ENCODE results near the gene RICTOR.
"Not testable (repeated sequence)": the region's sequence is repeated elsewhere in the genome, so short reads cannot be mapped to it uniquely, and the experiment has no call there.

Gene RICTOR

GRCh38 chr5:39049315-39049714 lies 24.9 kb downstream of the RICTOR start:
- no peak overlapping the region for H3K9ac ChIP-seq (ENCODE audit: low read length)
- H3K79me2 ChIP-seq (ENCODE audit: insufficient read depth, low read length) = peaks cover 68% of the 10 kb centered on the region
- H3F3A ChIP-seq (ENCODE audit: insufficient read depth) = peaks cover 6% of the 10 kb centered on the region; the same call in 1 of the 2 replicates

GRCh38 chr5:39040875-39041274 lies 33.3 kb downstream of the RICTOR start:
- no peak overlapping the region for H2AFZ ChIP-seq (ENCODE audit: low read depth, low read length, severe bottlenecking)
- TF ChIP-seq EZH2phosphoT487 (conservative IDR thresholded peaks at IDR 0.05; ENCODE audit: low read length) (no peak), CTCF (IDR thresholded peaks at IDR 0.05; ENCODE audit: insufficient read depth, low read length, poor library complexity, severe bottlenecking) (no peak)
- H3K27ac ChIP-seq (ENCODE audit: low read depth, low read length) = no peak overlapping the region
- peaks cover 42% of the 10 kb centered on the region for H3K79me2 ChIP-seq (ENCODE audit: insufficient read depth, low read length)
- no peak overlapping the region for H3K9ac ChIP-seq (ENCODE audit: low read length)
- peaks cover 6% of the 10 kb centered on the region; the same call in 1 of the 2 replicates for H4K20me1 ChIP-seq (ENCODE audit: low read depth, low read length)
- H3K9me2 ChIP-seq (replicated peaks; ENCODE audit: insufficient read depth, low read length) = no peaks in the 10 kb centered on the region
- H3K4me2 ChIP-seq (ENCODE audit: low read depth, low read length, poor library complexity, severe bottlenecking) = no peak overlapping the region
- peaks cover 6% of the 10 kb centered on the region; the same call in 1 of the 2 replicates for H3F3A ChIP-seq (ENCODE audit: insufficient read depth)
- no peaks in the 10 kb centered on the region for H3K27me3 ChIP-seq (ENCODE audit: low read length)
- no peak overlapping the region for H3K4me3 ChIP-seq (ENCODE audit: insufficient read depth, low read length, poor library complexity, severe bottlenecking)
- H3K36me3 ChIP-seq (ENCODE audit: low read length) = 0 out of 2 replicates have a peak, but pooled peaks cover 5% of the 10 kb centered on the region
- no peaks in the 10 kb centered on the region for H3K9me3 ChIP-seq (ENCODE audit: insufficient read depth, low read length)

More at GRCh38 chr5:39049315-39049714, 24.9 kb downstream of the RICTOR start:
- no peaks in the 10 kb centered on the region for H3K27me3 ChIP-seq (ENCODE audit: low read length)
- H4K20me1 ChIP-seq (ENCODE audit: low read depth, low read length) = peaks cover 13% of the 10 kb centered on the region
- H3K27ac ChIP-seq (ENCODE audit: low read depth, low read length) = no peak overlapping the region
- no peaks in the 10 kb centered on the region for H3K9me2 ChIP-seq (replicated peaks; ENCODE audit: insufficient read depth, low read length)
- H3K9me3 ChIP-seq (ENCODE audit: insufficient read depth, low read length) = no peaks in the 10 kb centered on the region
- H2AFZ ChIP-seq (ENCODE audit: low read depth, low read length, severe bottlenecking) = no peak overlapping the region
- no peaks in the 10 kb centered on the region for H3K36me3 ChIP-seq (ENCODE audit: low read length)
- no peak for TF ChIP-seq CTCF (IDR thresholded peaks at IDR 0.05; ENCODE audit: insufficient read depth, low read length, poor library complexity, severe bottlenecking)
- no peak for TF ChIP-seq EZH2phosphoT487 (conservative IDR thresholded peaks at IDR 0.05; ENCODE audit: low read length)
- no peak overlapping the region for H3K4me3 ChIP-seq (ENCODE audit: insufficient read depth, low read length, poor library complexity, severe bottlenecking)
- H3K4me2 ChIP-seq (ENCODE audit: low read depth, low read length, poor library complexity, severe bottlenecking) = no peak overlapping the region

GRCh38 chr5:39034493-39034892 lies 39.7 kb downstream of the RICTOR start:
- Histone ChIP-seq H4K20me1 (ENCODE audit: low read depth, low read length) (peaks cover 16% of the 10 kb centered on the region; the same call in 1 of the 2 replicates), H3K79me2 (ENCODE audit: insufficient read depth, low read length) (peaks cover 31% of the 10 kb centered on the region)
- H3K27ac ChIP-seq (ENCODE audit: low read depth, low read length); H3K27me3 ChIP-seq (ENCODE audit: low read length); H2AFZ ChIP-seq (ENCODE audit: low read depth, low read length, severe bottlenecking); H3K36me3 ChIP-seq (ENCODE audit: low read length); H3K9me2 ChIP-seq (replicated peaks; ENCODE audit: insufficient read depth, low read length); H3K4me3 ChIP-seq (ENCODE audit: insufficient read depth, low read length, poor library complexity, severe bottlenecking); H3K9ac ChIP-seq (ENCODE audit: low read length); H3F3A ChIP-seq (ENCODE audit: insufficient read depth); H3K9me3 ChIP-seq (ENCODE audit: insufficient read depth, low read length); H3K4me2 ChIP-seq (ENCODE audit: low read depth, low read length, poor library complexity, severe bottlenecking): not testable (repeated sequence)

- no peak overlapping the region for H3K27ac ChIP-seq (ENCODE audit: low read depth, low read length)
- no peaks in the 10 kb centered on the region for H3F3A ChIP-seq (ENCODE audit: insufficient read depth)
- peaks cover 16% of the 10 kb centered on the region; the same call in 1 of the 2 replicates for H4K20me1 ChIP-seq (ENCODE audit: low read depth, low read length)
- H2AFZ ChIP-seq (ENCODE audit: low read depth, low read length, severe bottlenecking) = no peak overlapping the region
- H3K4me3 ChIP-seq (ENCODE audit: insufficient read depth, low read length, poor library complexity, severe bottlenecking) = no peak overlapping the region
- no peak overlapping the region for H3K9ac ChIP-seq (ENCODE audit: low read length)
- H3K27me3 ChIP-seq (ENCODE audit: low read length) = no peaks in the 10 kb centered on the region
- TF ChIP-seq CTCF (IDR thresholded peaks at IDR 0.05; ENCODE audit: insufficient read depth, low read length, poor library complexity, severe bottlenecking) (no peak), EZH2phosphoT487 (conservative IDR thresholded peaks at IDR 0.05; ENCODE audit: low read length) (no peak)
- H3K79me2 ChIP-seq (ENCODE audit: insufficient read depth, low read length) = peaks cover 41% of the 10 kb centered on the region
- H3K9me2 ChIP-seq (replicated peaks; ENCODE audit: insufficient read depth, low read length) = no peaks in the 10 kb centered on the region
- peaks cover 13% of the 10 kb centered on the region; the same call in 1 of the 2 replicates for H3K36me3 ChIP-seq (ENCODE audit: low read length)
- no peaks in the 10 kb centered on the region for H3K9me3 ChIP-seq (ENCODE audit: insufficient read depth, low read length)
- H3K4me2 ChIP-seq (ENCODE audit: low read depth, low read length, poor library complexity, severe bottlenecking) = no peak overlapping the region
Observed at GRCh38 chr5:39031041-39031440, 43.2 kb downstream of the RICTOR start.

Measured in SU-DHL-6 (cell line).